K562 (cell line): ENCODE results near the gene NOM1. TPM values are rescaled to one million over a fixed set of nuclear protein-coding genes. Genes with fewer than 3 reads are reported as not detected.

Experiments
- MNT ChIP-seq, 2 experiments: fragments of 450-650 bp; conservative IDR thresholded peaks; 2 replicates each; pipeline ENCODE4 v1.6.1; 2017; ENCODE audit warnings: mild to moderate bottlenecking in 2 of 2, moderate library complexity in 2 of 2
- MYC ChIP-seq, 2 experiments: fragments of 250-450 bp in 1 of 2; sonication (Bioruptor Pico) in 1 of 2; IDR thresholded peaks; 2 replicates each; pipeline versions ENCODE4 v1.5.1 to v1.6.1; 2012 to 2021; ENCODE audit warnings: low read depth in 2 of 2, borderline replicate concordance in 1 of 2, improper control_type of control experiment in 1 of 2, low read length in 1 of 2, mild to moderate bottlenecking in 1 of 2, moderate library complexity in 1 of 2
- polyA plus RNA-seq, 8 experiments: library from polyadenylated mRNA; depleted of rRNA in 4 of 8; stranded (reverse) in 5 of 8; unstranded in 3 of 8; fragments of >200 nt; fragmentation: Nextera tagmentation in 2 of 8; fragmentation: Illumina TruSeq in 1 of 8; extraction: Ambion mirVana in 2 of 8; extraction: Trizol in 1 of 8; gene quantifications; 2 replicates each; pipeline versions ENCODE4 v1.2.1 to v1.2.3, GENCODE V29; 2011 to 2014; ENCODE audit warnings: inconsistent platforms in 1 of 8, missing spikeins in 1 of 8
- total RNA-seq, 7 experiments: library from RNA; depleted of rRNA in 6 of 7; stranded (reverse); fragments of >200 nt in 6 of 7; fragmentation: Illumina TruSeq in 2 of 7; extraction: Trizol in 2 of 7; gene quantifications; 2 replicates each; pipeline versions ENCODE4 v1.2.1 to v1.2.3, GENCODE V29; 2011 to 2021; ENCODE audit warnings: low replicate concordance in 1 of 7
- TF ChIP-seq, protein P1 (sequence below): fragments of 200-600 bp; sonication (generic); IDR thresholded peaks from one replicate; pipeline ENCODE4 v1.6.1; 2012; ENCODE audit warnings: mild to moderate bottlenecking, low read depth, low read length, inconsistent platforms

Gene NOM1
- total and polyA plus RNA-seq, 9 of the 15 experiments (the other 6 are each of a cell fraction or from before 2014, with no cell fraction given), result 6.8 to 47.3 (median 37.4) TPM

DNA sequence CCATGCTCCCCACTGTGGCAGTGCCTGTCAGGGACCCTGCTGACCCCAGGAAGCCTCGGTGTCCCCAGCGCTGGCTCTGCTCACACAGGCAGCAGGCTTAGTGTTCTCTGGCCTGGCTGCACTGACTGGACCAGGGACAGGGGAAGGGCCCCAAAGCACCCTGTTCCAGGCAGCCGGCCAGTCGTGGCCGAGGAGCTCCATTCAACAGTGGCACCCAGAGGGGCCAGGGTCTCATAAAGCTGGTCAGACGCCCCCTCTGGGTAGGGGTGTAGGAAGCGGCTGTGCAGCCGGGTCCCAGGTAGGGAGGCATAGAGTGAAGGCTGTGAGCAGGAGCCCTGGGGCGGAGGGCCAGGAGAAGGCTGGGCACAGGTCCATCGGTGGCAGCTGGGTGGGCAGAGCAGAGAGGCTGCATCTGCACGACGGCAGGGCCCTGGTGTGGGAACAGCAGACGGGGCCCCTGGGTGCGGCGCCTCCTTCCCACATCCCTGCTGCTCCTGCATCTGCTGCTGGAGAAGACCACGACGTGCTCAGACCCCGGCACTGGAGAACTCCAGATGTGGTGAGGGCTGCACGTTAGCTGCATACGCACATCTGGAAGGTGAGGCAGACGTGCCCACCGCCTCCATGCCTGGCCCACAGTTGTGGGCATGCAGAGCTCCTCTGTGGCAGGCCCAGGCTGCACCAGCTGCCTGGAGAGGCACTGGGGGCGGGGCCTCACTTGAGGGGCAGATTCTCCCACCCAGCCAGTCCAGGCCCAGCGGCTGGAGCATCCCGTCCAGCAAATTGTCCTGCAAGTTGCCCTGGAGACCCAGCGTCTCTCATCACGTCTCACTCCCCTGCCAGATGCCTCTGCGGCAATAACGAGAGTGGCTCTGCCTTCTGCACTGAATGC lies 35.8 kb downstream of the NOM1 start (continued):
- TF ChIP-seq, protein P1, sequence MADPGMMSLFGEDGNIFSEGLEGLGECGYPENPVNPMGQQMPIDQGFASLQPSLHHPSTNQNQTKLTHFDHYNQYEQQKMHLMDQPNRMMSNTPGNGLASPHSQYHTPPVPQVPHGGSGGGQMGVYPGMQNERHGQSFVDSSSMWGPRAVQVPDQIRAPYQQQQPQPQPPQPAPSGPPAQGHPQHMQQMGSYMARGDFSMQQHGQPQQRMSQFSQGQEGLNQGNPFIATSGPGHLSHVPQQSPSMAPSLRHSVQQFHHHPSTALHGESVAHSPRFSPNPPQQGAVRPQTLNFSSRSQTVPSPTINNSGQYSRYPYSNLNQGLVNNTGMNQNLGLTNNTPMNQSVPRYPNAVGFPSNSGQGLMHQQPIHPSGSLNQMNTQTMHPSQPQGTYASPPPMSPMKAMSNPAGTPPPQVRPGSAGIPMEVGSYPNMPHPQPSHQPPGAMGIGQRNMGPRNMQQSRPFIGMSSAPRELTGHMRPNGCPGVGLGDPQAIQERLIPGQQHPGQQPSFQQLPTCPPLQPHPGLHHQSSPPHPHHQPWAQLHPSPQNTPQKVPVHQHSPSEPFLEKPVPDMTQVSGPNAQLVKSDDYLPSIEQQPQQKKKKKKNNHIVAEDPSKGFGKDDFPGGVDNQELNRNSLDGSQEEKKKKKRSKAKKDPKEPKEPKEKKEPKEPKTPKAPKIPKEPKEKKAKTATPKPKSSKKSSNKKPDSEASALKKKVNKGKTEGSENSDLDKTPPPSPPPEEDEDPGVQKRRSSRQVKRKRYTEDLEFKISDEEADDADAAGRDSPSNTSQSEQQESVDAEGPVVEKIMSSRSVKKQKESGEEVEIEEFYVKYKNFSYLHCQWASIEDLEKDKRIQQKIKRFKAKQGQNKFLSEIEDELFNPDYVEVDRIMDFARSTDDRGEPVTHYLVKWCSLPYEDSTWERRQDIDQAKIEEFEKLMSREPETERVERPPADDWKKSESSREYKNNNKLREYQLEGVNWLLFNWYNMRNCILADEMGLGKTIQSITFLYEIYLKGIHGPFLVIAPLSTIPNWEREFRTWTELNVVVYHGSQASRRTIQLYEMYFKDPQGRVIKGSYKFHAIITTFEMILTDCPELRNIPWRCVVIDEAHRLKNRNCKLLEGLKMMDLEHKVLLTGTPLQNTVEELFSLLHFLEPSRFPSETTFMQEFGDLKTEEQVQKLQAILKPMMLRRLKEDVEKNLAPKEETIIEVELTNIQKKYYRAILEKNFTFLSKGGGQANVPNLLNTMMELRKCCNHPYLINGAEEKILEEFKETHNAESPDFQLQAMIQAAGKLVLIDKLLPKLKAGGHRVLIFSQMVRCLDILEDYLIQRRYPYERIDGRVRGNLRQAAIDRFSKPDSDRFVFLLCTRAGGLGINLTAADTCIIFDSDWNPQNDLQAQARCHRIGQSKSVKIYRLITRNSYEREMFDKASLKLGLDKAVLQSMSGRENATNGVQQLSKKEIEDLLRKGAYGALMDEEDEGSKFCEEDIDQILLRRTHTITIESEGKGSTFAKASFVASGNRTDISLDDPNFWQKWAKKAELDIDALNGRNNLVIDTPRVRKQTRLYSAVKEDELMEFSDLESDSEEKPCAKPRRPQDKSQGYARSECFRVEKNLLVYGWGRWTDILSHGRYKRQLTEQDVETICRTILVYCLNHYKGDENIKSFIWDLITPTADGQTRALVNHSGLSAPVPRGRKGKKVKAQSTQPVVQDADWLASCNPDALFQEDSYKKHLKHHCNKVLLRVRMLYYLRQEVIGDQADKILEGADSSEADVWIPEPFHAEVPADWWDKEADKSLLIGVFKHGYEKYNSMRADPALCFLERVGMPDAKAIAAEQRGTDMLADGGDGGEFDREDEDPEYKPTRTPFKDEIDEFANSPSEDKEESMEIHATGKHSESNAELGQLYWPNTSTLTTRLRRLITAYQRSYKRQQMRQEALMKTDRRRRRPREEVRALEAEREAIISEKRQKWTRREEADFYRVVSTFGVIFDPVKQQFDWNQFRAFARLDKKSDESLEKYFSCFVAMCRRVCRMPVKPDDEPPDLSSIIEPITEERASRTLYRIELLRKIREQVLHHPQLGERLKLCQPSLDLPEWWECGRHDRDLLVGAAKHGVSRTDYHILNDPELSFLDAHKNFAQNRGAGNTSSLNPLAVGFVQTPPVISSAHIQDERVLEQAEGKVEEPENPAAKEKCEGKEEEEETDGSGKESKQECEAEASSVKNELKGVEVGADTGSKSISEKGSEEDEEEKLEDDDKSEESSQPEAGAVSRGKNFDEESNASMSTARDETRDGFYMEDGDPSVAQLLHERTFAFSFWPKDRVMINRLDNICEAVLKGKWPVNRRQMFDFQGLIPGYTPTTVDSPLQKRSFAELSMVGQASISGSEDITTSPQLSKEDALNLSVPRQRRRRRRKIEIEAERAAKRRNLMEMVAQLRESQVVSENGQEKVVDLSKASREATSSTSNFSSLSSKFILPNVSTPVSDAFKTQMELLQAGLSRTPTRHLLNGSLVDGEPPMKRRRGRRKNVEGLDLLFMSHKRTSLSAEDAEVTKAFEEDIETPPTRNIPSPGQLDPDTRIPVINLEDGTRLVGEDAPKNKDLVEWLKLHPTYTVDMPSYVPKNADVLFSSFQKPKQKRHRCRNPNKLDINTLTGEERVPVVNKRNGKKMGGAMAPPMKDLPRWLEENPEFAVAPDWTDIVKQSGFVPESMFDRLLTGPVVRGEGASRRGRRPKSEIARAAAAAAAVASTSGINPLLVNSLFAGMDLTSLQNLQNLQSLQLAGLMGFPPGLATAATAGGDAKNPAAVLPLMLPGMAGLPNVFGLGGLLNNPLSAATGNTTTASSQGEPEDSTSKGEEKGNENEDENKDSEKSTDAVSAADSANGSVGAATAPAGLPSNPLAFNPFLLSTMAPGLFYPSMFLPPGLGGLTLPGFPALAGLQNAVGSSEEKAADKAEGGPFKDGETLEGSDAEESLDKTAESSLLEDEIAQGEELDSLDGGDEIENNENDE, result no peak
- no peak for TF ChIP-seq MNT (conservative IDR thresholded peaks at IDR 0.05)
- TF ChIP-seq MYC (IDR thresholded peaks at IDR 0.05; ENCODE audit: low read depth, low read length), result no peak
- no peak for TF ChIP-seq MYC (CRISPR knock-in tag; IDR thresholded peaks at IDR 0.05; ENCODE audit: borderline replicate concordance, low read depth)
